Rectal smooth muscle tissue (tissue), 1 donor: ENCODE results near the gene CRY2.

Source experiments
- H3K27ac ChIP-seq: one replicate; pipeline ENCODE4 v1.7.0; 2013; ENCODE audit warnings: low read depth, low read length, inconsistent platforms
- H3K27me3 ChIP-seq: one replicate; pipeline ENCODE4 v1.7.0; 2013; ENCODE audit warnings: low read length; ENCODE audit not compliant: control insufficient read depth, insufficient read depth
- H3K36me3 ChIP-seq: one replicate; pipeline ENCODE4 v1.7.0; 2013; ENCODE audit warnings: low read length; ENCODE audit not compliant: control insufficient read depth, insufficient read depth
- H3K4me1 ChIP-seq: one replicate; pipeline ENCODE4 v1.7.0; 2013; ENCODE audit warnings: low read length; ENCODE audit not compliant: control insufficient read depth, insufficient read depth
- H3K4me3 ChIP-seq: one replicate; pipeline ENCODE4 v1.7.0; 2013; ENCODE audit warnings: low read length
- H3K9ac ChIP-seq: one replicate; pipeline ENCODE4 v1.7.0; 2013; ENCODE audit warnings: low read length

The CRY2 gene

DNA sequence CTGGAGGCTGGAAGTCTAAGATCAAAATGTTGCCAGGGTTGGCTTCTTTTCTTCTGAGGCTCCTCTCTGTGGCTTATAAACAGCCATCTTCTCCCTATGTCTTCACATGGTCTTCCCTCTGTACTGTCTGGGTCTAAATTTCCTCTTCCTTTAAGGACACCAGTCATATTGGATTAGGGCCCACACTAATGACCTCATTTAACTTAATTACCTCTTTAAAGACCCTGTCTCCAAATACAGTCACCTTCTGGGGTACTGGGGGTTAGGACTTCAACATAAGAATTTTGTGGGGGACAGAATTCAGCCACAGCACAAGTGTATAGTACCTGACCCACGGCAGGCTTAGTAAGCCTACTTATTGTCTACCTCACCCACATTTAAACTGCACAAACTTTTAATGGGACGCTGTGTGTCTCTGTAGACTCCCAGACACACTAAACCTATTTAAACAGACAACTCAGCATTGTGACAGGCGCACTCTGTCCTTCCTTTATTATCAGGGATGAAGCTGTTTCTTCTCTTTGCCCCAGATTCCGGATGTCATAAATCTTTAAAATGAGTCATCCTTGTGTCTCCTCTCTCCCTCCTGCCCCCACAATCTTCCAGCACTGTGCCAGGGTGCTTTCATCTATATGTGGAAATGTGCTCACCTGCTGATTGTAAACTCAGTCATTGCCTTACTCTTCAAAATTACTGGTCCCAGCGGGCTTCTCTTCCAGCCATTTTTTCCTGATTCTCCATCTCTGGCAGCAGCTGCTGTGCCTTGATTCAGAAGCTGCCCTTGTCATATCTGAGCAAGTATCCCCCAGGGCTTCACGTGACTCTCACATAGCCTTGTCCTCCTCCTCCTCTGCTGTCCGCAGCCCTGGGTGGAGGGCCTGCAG, 32.8 kb downstream of the CRY2 start:
- H3K4me3 ChIP-seq: no peak overlapping the region
- peak overlapping the region; percentile 2 for H3K27ac ChIP-seq
- no peaks in the 10 kb centered on the region for H3K27me3 ChIP-seq
- H3K36me3 ChIP-seq: peaks cover 24% of the 10 kb centered on the region
- no peak overlapping the region for H3K9ac ChIP-seq
- H3K4me1 ChIP-seq: peaks cover 13% of the 10 kb centered on the region

DNA sequence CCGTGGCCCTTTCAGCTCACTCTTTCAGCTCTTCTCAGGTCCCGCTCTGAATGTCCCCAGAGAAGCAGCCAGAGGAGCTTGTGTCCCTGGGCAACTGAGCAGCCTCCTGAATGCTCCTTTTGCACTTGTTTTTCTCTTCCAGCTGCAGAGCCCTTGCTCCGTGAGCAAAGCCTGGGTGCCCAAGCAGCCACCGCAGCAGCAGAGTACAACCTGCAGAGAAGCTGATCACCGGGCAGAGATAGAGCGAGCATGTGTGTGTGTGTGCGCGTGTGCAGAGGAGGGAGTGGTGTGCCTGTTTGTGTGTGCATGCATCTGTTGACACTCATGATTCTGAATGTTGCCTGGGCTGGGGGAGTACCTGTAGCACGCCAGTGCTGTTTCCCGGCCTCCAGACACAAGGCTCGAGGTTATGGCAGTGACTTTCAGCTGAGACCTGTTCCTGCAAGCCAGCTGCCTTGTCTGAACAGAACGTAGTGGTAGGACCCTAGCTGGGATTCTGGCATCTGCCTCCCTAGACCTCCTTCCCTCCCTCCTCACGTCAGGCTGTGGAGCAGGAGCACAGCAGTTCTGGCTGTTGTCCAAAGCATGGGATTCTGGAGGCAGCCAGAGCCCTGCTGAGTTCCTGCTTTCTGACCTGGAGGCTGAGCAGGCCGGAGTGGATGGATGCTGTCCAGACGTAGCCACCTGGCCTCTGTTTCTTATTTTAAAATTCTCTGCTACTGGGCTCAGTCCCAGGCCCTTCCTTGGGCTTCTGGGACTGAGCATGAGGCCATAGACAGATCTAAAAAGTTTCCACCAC, 33.7 kb downstream of the CRY2 start:
- Histone ChIP-seq H3K27me3 (peaks cover under 1% of the 10 kb centered on the region), H3K27ac (no peak overlapping the region), H3K36me3 (peaks cover 24% of the 10 kb centered on the region), H3K4me1 (peaks cover 13% of the 10 kb centered on the region), H3K4me3 (no peak overlapping the region), H3K9ac (no peak overlapping the region)

DNA sequence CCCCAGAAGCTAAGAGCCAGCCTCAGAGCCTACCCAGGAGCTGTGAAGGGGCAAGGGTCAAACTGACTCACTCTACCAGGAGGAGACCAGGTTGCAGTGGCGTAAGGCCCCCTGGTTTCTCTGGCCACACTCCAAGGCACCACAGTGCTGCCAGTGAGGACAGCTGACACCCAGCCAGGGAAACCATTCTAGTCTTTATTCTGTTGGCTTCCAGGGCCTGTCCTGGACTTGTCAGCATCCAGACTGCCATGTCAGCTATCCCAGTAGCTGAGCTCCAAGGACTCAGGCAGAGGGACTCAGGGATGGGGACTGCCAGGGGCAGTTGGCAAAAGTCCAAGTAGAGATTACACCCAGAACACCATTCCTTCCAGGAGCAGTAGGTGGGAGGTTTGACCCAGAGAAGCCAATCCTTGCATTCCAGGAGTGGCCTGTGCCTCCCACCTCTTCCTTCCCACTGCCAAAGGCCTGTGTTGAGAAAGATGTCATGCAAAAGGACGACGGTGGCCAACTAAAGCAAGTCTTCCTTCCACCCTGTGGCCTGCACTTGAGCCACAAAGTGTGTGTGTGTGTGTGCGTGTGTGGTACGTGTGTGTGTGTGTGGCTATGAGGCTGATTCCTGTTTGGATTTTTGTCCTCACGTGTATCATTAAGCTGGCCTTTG, 34.6 kb downstream of the CRY2 start:
- Histone ChIP-seq H3K4me3 (no peak overlapping the region), H3K27me3 (peaks cover 2% of the 10 kb centered on the region), H3K9ac (no peak overlapping the region), H3K27ac (no peak overlapping the region), H3K36me3 (peaks cover 22% of the 10 kb centered on the region), H3K4me1 (peaks cover 13% of the 10 kb centered on the region)

DNA sequence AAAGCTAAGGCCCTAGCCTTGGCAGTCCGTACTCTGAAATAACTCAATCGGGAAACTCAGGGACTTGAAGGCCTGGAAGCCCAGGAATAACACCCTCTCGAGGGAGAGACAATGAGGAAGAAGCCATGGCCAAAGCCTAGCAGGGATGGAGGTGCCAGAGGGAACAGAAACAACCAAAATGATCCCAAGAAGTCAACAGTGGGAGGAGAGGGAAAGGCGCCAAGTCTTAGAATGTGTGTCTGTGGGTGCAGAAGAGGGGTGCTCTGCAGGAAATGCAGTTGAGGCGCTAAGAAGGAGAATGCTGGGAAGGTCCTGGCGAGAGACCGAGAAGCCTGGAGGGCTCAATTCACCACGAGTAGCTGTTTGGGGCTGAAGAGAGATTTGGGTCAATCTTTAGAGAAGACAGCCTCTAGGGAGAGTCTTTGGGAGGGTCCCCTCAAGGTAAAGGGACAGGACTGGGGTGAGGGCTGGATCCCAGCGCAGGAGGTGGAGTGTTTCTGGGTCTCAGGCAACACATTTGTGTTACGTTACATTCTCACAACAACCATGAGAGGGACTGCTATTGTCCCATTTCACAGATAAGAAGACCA, 37.4 kb downstream of the CRY2 start:
- peaks cover 12% of the 10 kb centered on the region for H3K36me3 ChIP-seq
- H3K9ac ChIP-seq: no peak overlapping the region
- H3K4me1 ChIP-seq: peaks cover 13% of the 10 kb centered on the region
- no peak overlapping the region for H3K4me3 ChIP-seq
- H3K27me3 ChIP-seq: peaks cover 2% of the 10 kb centered on the region
- H3K27ac ChIP-seq: no peak overlapping the region

DNA sequence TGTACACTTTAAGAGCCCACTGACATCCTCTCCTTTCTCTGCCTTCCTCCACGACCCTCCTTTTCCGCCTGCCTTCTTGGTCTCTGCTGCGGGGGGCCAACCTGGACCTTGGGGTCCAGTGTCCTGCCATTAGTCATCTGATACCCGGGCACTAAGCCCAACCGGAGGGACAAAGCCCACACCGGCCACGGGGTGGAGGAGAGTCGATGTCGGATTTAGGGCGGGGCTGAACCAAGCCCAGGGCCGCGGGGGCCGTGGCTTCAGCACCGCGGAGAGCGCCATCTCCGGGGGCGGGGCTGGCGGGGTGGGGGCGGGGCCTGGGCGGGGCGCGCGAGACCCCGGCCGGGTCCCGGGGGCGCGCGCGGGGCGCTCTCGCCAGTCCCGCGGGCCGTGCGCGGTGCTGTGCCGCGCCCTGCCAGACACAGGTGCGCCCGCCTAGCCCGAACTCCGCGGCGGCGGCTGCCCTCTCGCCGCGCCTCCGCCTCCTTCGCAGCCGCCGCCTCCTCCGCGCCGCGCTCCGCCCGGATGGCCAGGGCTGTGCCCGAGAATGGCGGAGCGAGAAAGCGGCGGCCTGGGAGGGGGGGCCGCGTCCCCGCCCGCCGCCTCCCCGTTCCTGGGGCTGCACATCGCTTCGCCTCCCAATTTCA, 38.1 kb downstream of the CRY2 start, which contains the start of gene MAPK8IP1:
Gene MAPK8IP1 (plus strand): TSS at position 378 of the 647 bp plus-strand sequence. CDS start 170 bp downstream, at position 548.
- H3K36me3 ChIP-seq: peaks cover 12% of the 10 kb centered on the region
- peak within 1 kb of the TSS; percentile 53 for H3K4me3 ChIP-seq
- peaks cover 2% of the 10 kb centered on the region for H3K27me3 ChIP-seq
- H3K27ac ChIP-seq: no peak within 1 kb of the TSS
- no peak within 1 kb of the TSS for H3K9ac ChIP-seq
- peaks cover 11% of the 10 kb centered on the region for H3K4me1 ChIP-seq

DNA sequence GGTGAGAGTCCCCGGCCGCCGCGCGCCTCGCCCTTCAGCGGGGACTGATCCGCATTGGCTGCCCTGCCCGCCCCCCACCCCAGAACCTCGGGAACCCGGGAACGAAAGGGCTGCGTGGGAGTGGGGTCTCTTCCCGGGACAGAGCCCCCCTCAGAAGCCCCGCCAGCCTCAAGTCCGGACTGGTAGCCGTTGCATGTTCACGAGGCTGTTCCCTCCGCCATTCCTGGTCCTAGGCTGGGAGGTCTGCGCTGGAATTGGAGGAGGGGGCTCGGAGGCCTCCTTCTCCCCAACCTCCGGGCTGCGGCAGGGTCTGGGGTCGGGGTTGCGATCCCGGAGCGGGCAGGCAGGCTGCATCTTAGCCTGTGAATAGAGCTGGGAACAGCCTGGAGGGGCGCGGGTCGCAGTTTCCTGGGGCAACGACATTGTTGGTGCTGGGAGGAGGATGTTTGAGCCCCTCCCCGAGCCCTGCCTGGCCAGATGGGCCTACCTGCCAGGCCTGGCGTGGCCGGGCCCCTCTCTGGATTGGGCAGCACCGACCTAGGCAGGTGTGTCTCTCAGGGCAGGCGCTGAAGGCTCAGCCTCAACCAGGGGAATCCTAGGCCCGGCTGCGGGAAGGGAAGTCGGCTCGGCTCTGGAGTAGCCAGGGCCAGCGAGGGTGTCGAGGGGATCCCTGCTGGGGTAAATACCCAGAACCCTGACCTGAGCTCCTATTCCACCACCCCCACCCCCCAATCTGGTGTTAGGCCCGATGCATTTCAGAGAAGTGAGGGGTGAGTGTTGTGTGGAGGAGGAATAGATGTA, 38.8 kb downstream of the CRY2 start:
- Histone ChIP-seq H3K4me3 (peak overlapping the region; percentile 53), H3K36me3 (peaks cover 9% of the 10 kb centered on the region), H3K27ac (no peak overlapping the region), H3K9ac (no peak overlapping the region), H3K27me3 (peaks cover 2% of the 10 kb centered on the region), H3K4me1 (peaks cover 4% of the 10 kb centered on the region)

DNA sequence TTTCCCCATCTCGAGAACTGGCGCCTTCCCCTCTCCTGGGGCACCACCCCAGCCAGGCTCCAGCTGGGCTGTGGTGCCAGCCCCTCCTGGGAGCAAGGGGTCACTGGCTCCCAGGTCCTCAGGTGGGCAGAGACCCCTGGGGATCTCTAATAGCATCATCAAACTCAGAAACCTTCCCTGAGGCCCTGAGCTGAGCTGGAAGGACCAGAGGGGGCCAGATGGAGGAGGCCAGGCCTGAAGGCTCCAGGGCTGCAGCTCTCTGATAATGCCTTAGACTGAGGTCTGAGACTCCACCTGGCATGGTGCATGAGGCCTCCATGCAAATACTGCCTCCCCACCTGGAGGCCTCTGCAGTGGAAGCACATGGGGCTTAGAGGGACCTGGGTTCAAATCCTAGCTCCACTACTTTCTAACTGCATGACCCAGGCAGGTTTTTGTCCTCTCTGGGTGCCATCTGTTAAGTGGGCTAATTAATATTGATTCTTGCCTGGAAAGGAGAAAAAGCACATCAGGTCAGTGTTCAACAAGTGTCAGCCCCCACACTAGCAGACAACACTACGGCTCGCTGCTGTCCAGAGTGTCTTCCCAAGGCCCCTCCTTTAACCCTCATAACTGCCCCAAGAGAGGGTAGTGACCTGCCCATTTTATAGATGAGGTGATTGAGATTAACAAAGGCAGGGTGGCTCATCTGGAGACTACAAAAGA, 39.7 kb downstream of the CRY2 start:
- H3K27ac ChIP-seq: no peak overlapping the region
- H3K36me3 ChIP-seq: peaks cover 5% of the 10 kb centered on the region
- H3K4me1 ChIP-seq: no peaks in the 10 kb centered on the region
- H3K4me3 ChIP-seq: no peak overlapping the region
- peaks cover 2% of the 10 kb centered on the region for H3K27me3 ChIP-seq
- H3K9ac ChIP-seq: no peak overlapping the region

DNA sequence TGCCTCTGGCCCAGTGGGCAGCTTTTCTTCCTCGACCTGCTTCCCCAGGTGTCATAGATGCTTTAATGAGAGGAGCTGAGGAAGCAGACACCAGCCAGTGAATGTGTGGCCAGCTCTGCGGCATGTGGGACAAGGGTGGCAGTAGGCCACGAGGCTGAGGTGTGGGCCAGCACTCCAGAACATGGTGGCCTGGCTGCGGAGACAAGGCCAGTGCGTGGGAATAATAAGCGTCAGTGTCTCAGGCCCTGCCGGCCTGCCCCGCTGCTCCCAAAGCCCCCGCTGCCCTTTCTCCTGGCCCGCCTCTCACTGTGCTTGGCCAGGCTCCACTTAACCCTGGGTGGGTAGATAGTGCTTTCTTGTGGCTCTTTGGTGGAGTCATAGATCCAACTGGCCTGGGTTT, 40.3 kb downstream of the CRY2 start:
- peaks cover 4% of the 10 kb centered on the region for H3K36me3 ChIP-seq
- no peak overlapping the region for H3K27ac ChIP-seq
- no peak overlapping the region for H3K9ac ChIP-seq
- peaks cover 2% of the 10 kb centered on the region for H3K27me3 ChIP-seq
- H3K4me1 ChIP-seq: no peaks in the 10 kb centered on the region
- H3K4me3 ChIP-seq: no peak overlapping the region

DNA sequence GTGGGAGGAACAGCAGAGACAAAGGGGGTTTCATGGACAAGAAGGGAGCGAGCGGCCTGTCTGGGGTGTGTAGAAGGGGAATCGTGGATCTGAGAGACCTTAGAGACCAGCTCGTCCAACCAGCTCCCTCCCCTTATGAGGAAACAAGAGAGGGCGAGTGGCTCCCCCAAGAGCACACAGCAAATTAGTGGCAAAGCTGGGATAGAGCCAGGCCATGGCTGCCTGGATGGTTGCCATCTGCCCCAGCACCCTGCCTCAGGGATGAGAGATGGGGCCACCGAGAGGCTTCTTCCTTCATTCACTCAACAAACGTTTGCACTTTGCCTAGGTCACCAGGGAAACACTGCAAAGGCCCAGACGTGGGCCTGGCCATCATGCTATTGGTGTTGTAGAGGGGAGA, 42.3 kb downstream of the CRY2 start:
- Histone ChIP-seq H3K36me3 (no peaks in the 10 kb centered on the region), H3K27ac (no peak overlapping the region), H3K27me3 (peaks cover 2% of the 10 kb centered on the region), H3K9ac (no peak overlapping the region), H3K4me3 (no peak overlapping the region), H3K4me1 (no peaks in the 10 kb centered on the region)

DNA sequence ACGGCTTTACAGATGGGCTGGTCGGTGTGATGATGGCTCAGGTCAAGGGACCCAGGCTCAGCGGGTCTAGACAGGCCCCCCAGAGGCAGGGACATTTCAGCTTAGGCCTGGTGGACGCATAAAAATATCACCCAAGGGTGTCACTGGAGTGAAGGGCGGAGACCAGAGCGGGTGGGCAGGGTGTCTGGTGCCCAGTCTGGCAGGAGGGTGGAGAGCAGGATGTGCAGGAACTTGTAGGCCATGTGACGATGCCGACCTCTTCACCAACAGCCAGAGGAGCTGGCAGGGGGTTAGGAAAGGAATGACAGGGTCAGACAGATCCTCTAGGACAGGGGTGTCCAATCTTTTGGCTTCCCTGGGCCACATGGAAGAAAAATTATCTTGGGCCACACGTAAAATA, 42.7 kb downstream of the CRY2 start:
- Histone ChIP-seq H3K27ac (no peak overlapping the region), H3K9ac (no peak overlapping the region), H3K36me3 (no peaks in the 10 kb centered on the region), H3K27me3 (peaks cover 2% of the 10 kb centered on the region), H3K4me3 (no peak overlapping the region), H3K4me1 (no peaks in the 10 kb centered on the region)
